DND-41 (cell line): ENCODE data around the gene PEX5L.

Experiments
- CTCF ChIP-seq: IDR thresholded peaks from 2 replicates; pipeline ENCODE4 v1.5.1; 2012; ENCODE audit warnings: borderline replicate concordance, low read length, moderate library complexity, mild to moderate bottlenecking; ENCODE audit not compliant: poor library complexity, severe bottlenecking; ENCODE audit errors: extremely low read depth
- EZH2 ChIP-seq: IDR thresholded peaks from 3 replicates; pipeline ENCODE4 v1.6.1; 2012; ENCODE audit warnings: borderline replicate concordance, low read depth, mild to moderate bottlenecking, moderate library complexity, low read length, inconsistent platforms; ENCODE audit not compliant: severe bottlenecking

GRCh38 chr3:179840985-179841384 lies 195.8 kb downstream of the PEX5L start:
- TF ChIP-seq CTCF (no peak), EZH2 (no peak)
